NCI-H82 (cell line): ENCODE measurements around the gene PLA2R1.
A peak's percentile ranks its signal among the peaks of the same experiment; 100 is the strongest.

ENCODE experiments used
- DNase-seq: peaks from one replicate; lab custom pipeline; 2025; lab: John Stamatoyannopoulos, UW

Gene PLA2R1

GRCh38 chr2:160033732-160034392, 28.6 kb downstream of the PLA2R1 start:
- DNase-seq, result no peak

- no peak for DNase-seq
These were observed 33.2 kb downstream of the PLA2R1 start for GRCh38 chr2:160029270-160029628.

GRCh38 chr2:160028431-160029269, 33.8 kb downstream of the PLA2R1 start:
- DNase-seq, result no peak

- DNase-seq, result peak; percentile 39
These were observed 40.3 kb downstream of the PLA2R1 start for GRCh38 chr2:160022162-160022561.

GRCh38 chr2:160019374-160020090, 42.9 kb downstream of the PLA2R1 start:
- DNase-seq, result no peak

GRCh38 chr2:160015746-160016145, 46.7 kb downstream of the PLA2R1 start:
- no peak for DNase-seq

- DNase-seq, result no peak
These were observed 48.2 kb downstream of the PLA2R1 start for GRCh38 chr2:160014227-160014626.

- no peak for DNase-seq
These were observed 51.9 kb downstream of the PLA2R1 start for GRCh38 chr2:160010361-160011145.

- DNase-seq, result no peak
These were observed 55.3 kb downstream of the PLA2R1 start for GRCh38 chr2:160007111-160007510.

GRCh38 chr2:160006475-160006874, 55.9 kb downstream of the PLA2R1 start:
- no peak for DNase-seq

- DNase-seq, result no peak
These were observed 56.5 kb downstream of the PLA2R1 start for GRCh38 chr2:160005908-160006307.

GRCh38 chr2:160005476-160005875, 56.9 kb downstream of the PLA2R1 start:
- DNase-seq, result no peak

GRCh38 chr2:159998961-159999360, 63.5 kb downstream of the PLA2R1 start:
- DNase-seq, result no peak

GRCh38 chr2:159998243-159998642, 64.2 kb downstream of the PLA2R1 start:
- no peak for DNase-seq

GRCh38 chr2:159996792-159997546, 65.4 kb downstream of the PLA2R1 start:
- DNase-seq, result no peak

- DNase-seq, result no peak
These were observed 67.4 kb downstream of the PLA2R1 start for GRCh38 chr2:159995038-159995437.

- peak; percentile 13 for DNase-seq
These were observed 73.2 kb downstream of the PLA2R1 start for GRCh38 chr2:159989249-159989648.

GRCh38 chr2:159988412-159988970, 73.9 kb downstream of the PLA2R1 start:
- no peak for DNase-seq

GRCh38 chr2:159987181-159987580, 75.2 kb downstream of the PLA2R1 start:
- no peak for DNase-seq

- no peak for DNase-seq
These were observed 76.8 kb downstream of the PLA2R1 start for GRCh38 chr2:159985656-159986055.

- no peak for DNase-seq
These were observed 78.4 kb downstream of the PLA2R1 start for GRCh38 chr2:159984034-159984433.
